ENCODE measurements around the gene ACTN2.

The ACTN2 gene

DNA sequence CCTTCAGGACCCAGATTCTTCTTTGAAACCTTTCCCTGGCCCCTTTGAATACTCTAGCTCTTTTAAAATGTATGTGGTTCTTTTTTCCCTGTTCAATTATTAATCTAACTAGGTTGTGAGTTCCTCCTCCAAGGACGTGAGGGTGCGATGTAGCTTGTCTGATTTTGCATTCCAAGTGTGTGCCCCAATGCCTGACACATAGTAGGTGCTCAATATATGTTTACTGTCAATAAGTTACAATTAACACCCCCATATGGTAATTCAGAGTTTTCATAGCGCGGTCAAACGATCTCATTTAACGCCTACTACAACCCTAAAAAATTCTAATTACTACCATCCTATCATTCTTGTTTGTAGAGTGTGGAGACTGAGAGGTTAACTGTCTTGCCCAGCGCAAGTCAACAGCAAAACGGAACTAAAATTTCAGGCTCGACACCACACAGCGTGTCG, 108.3 kb downstream of the ACTN2 start (continued):
- TF ChIP-seq ZNF132 (tag by site-specific recombination; IDR thresholded peaks at IDR 0.05; ENCODE audit: borderline replicate concordance) (no peak), SP2 (tag by site-specific recombination; IDR thresholded peaks at IDR 0.05) (no peak), KLF16 (tag by site-specific recombination; IDR thresholded peaks at IDR 0.05) (peak; percentile 38; the same call in 1 of the 2 replicates), BCL11A (tag by site-specific recombination; IDR thresholded peaks at IDR 0.05; ENCODE audit: low read depth) (no peak), ZNF837 (tag by site-specific recombination; IDR thresholded peaks at IDR 0.05) (no peak), ZNF223 (tag by site-specific recombination; IDR thresholded peaks at IDR 0.05) (0 out of 2 replicates have a peak, but pooled peaks have one; percentile 14), MYNN (tag by site-specific recombination; IDR thresholded peaks at IDR 0.05; ENCODE audit: borderline replicate concordance) (no peak), ZNF843 (tag by site-specific recombination; IDR thresholded peaks at IDR 0.05) (no peak), ZNF23 (tag by site-specific recombination; IDR thresholded peaks at IDR 0.05; ENCODE audit: borderline replicate concordance) (no peak), OVOL3 (tag by site-specific recombination; IDR thresholded peaks at IDR 0.05) (0 out of 2 replicates have a peak, but pooled peaks have one; percentile 30), ZNF416 (tag by site-specific recombination; IDR thresholded peaks at IDR 0.05) (no peak), ZNF560 (tag by site-specific recombination; IDR thresholded peaks at IDR 0.05; ENCODE audit: borderline replicate concordance) (no peak), TCF7L2 (IDR thresholded peaks at IDR 0.05; ENCODE audit: borderline replicate concordance, low read depth, low read length) (no peak), ZBTB1 (tag by site-specific recombination; IDR thresholded peaks at IDR 0.05) (peak; percentile 9; the same call in 1 of the 2 replicates), ZNF529 (tag by site-specific recombination; IDR thresholded peaks at IDR 0.05; ENCODE audit: insufficient replicate concordance) (peak; percentile 41), ZNF292 (tag by site-specific recombination; IDR thresholded peaks at IDR 0.05; ENCODE audit: borderline replicate concordance, low read depth) (no peak)
- TF ChIP-seq, protein P1, sequence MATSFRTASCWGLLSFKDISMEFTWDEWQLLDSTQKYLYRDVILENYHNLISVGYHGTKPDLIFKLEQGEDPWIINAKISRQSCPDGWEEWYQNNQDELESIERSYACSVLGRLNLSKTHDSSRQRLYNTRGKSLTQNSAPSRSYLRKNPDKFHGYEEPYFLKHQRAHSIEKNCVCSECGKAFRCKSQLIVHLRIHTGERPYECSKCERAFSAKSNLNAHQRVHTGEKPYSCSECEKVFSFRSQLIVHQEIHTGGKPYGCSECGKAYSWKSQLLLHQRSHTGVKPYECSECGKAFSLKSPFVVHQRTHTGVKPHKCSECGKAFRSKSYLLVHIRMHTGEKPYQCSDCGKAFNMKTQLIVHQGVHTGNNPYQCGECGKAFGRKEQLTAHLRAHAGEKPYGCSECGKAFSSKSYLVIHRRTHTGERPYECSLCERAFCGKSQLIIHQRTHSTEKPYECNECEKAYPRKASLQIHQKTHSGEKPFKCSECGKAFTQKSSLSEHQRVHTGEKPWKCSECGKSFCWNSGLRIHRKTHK (tag by site-specific recombination; IDR thresholded peaks at IDR 0.05), result no peak
- TF ChIP-seq, protein P2, sequence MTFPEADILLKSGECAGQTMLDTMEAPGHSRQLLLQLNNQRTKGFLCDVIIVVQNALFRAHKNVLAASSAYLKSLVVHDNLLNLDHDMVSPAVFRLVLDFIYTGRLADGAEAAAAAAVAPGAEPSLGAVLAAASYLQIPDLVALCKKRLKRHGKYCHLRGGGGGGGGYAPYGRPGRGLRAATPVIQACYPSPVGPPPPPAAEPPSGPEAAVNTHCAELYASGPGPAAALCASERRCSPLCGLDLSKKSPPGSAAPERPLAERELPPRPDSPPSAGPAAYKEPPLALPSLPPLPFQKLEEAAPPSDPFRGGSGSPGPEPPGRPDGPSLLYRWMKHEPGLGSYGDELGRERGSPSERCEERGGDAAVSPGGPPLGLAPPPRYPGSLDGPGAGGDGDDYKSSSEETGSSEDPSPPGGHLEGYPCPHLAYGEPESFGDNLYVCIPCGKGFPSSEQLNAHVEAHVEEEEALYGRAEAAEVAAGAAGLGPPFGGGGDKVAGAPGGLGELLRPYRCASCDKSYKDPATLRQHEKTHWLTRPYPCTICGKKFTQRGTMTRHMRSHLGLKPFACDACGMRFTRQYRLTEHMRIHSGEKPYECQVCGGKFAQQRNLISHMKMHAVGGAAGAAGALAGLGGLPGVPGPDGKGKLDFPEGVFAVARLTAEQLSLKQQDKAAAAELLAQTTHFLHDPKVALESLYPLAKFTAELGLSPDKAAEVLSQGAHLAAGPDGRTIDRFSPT (tag by site-specific recombination; IDR thresholded peaks at IDR 0.05), result no peak
- TF ChIP-seq, protein P3, sequence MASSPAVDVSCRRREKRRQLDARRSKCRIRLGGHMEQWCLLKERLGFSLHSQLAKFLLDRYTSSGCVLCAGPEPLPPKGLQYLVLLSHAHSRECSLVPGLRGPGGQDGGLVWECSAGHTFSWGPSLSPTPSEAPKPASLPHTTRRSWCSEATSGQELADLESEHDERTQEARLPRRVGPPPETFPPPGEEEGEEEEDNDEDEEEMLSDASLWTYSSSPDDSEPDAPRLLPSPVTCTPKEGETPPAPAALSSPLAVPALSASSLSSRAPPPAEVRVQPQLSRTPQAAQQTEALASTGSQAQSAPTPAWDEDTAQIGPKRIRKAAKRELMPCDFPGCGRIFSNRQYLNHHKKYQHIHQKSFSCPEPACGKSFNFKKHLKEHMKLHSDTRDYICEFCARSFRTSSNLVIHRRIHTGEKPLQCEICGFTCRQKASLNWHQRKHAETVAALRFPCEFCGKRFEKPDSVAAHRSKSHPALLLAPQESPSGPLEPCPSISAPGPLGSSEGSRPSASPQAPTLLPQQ (tag by site-specific recombination; IDR thresholded peaks at IDR 0.05), result peak; percentile 58; the same call in 1 of the 2 replicates
- TF ChIP-seq, protein P4, sequence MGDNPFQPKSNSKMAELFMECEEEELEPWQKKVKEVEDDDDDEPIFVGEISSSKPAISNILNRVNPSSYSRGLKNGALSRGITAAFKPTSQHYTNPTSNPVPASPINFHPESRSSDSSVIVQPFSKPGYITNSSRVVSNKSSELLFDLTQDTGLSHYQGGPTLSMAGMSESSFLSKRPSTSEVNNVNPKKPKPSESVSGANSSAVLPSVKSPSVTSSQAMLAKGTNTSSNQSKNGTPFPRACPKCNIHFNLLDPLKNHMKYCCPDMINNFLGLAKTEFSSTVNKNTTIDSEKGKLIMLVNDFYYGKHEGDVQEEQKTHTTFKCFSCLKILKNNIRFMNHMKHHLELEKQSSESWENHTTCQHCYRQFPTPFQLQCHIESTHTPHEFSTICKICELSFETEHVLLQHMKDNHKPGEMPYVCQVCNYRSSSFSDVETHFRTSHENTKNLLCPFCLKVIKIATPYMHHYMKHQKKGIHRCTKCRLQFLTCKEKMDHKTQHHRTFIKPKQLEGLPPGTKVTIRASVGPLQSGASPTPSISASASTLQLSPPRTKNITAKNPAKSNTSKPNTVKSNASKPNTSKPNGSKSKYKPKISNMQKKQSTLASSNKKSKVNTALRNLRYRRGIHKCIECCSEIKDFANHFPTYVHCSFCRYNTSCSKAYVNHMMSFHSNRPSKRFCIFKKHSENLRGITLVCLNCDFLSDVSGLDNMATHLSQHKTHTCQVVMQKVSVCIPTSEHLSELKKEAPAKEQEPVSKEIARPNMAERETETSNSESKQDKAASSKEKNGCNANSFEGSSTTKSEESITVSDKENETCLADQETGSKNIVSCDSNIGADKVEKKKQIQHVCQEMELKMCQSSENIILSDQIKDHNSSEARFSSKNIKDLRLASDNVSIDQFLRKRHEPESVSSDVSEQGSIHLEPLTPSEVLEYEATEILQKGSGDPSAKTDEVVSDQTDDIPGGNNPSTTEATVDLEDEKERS (tag by site-specific recombination; IDR thresholded peaks at IDR 0.05), result no peak
- TF ChIP-seq, protein P5, sequence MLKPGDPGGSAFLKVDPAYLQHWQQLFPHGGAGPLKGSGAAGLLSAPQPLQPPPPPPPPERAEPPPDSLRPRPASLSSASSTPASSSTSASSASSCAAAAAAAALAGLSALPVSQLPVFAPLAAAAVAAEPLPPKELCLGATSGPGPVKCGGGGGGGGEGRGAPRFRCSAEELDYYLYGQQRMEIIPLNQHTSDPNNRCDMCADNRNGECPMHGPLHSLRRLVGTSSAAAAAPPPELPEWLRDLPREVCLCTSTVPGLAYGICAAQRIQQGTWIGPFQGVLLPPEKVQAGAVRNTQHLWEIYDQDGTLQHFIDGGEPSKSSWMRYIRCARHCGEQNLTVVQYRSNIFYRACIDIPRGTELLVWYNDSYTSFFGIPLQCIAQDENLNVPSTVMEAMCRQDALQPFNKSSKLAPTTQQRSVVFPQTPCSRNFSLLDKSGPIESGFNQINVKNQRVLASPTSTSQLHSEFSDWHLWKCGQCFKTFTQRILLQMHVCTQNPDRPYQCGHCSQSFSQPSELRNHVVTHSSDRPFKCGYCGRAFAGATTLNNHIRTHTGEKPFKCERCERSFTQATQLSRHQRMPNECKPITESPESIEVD (tag by site-specific recombination; IDR thresholded peaks at IDR 0.05), result peak; percentile 31; the same call in 1 of the 2 replicates
- TF ChIP-seq, protein P6, sequence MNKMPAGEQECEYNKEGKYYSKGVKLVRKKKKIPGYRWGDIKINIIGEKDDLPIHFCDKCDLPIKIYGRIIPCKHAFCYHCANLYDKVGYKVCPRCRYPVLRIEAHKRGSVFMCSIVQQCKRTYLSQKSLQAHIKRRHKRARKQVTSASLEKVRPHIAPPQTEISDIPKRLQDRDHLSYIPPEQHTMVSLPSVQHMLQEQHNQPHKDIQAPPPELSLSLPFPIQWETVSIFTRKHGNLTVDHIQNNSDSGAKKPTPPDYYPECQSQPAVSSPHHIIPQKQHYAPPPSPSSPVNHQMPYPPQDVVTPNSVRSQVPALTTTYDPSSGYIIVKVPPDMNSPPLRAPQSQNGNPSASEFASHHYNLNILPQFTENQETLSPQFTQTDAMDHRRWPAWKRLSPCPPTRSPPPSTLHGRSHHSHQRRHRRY (tag by site-specific recombination; IDR thresholded peaks at IDR 0.05), result no peak
- TF ChIP-seq, protein P7, sequence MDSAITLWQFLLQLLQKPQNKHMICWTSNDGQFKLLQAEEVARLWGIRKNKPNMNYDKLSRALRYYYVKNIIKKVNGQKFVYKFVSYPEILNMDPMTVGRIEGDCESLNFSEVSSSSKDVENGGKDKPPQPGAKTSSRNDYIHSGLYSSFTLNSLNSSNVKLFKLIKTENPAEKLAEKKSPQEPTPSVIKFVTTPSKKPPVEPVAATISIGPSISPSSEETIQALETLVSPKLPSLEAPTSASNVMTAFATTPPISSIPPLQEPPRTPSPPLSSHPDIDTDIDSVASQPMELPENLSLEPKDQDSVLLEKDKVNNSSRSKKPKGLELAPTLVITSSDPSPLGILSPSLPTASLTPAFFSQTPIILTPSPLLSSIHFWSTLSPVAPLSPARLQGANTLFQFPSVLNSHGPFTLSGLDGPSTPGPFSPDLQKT (IDR thresholded peaks at IDR 0.05; ENCODE audit: borderline replicate concordance, low read depth, low read length), result no peak
- TF ChIP-seq, protein P8, sequence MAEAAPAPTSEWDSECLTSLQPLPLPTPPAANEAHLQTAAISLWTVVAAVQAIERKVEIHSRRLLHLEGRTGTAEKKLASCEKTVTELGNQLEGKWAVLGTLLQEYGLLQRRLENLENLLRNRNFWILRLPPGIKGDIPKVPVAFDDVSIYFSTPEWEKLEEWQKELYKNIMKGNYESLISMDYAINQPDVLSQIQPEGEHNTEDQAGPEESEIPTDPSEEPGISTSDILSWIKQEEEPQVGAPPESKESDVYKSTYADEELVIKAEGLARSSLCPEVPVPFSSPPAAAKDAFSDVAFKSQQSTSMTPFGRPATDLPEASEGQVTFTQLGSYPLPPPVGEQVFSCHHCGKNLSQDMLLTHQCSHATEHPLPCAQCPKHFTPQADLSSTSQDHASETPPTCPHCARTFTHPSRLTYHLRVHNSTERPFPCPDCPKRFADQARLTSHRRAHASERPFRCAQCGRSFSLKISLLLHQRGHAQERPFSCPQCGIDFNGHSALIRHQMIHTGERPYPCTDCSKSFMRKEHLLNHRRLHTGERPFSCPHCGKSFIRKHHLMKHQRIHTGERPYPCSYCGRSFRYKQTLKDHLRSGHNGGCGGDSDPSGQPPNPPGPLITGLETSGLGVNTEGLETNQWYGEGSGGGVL (tag by site-specific recombination; IDR thresholded peaks at IDR 0.05), result no peak
